ENCODE measurements around the gene ACTL7B. TPM values are rescaled to one million over a fixed set of nuclear protein-coding genes. Genes with fewer than 3 reads are reported as not detected.

The ACTL7B gene
- total RNA-seq, 1 donor from 2014 or later: not detected

- Mint-ChIP-seq H3K4me1 (no peaks in the 10 kb centered on the region), H3K27ac (no peak overlapping the region), H3K27me3 (ENCODE audit: low read depth) (peaks cover 4% of the 10 kb centered on the region), H3K36me3 (peaks cover 2% of the 10 kb centered on the region), H3K9me3 (no peaks in the 10 kb centered on the region), H3K4me3 (no peak overlapping the region)
- TF ChIP-seq CTCF (IDR thresholded peaks at IDR 0.05; ENCODE audit: unreplicated experiment): no peak
- DNase-seq (ENCODE audit: low spot score in 2 of 2, unreplicated experiment in 2 of 2): no peak
Measured at GRCh38 chr9:108860764-108861163, 5.0 kb upstream of the ACTL7B start.

DNA sequence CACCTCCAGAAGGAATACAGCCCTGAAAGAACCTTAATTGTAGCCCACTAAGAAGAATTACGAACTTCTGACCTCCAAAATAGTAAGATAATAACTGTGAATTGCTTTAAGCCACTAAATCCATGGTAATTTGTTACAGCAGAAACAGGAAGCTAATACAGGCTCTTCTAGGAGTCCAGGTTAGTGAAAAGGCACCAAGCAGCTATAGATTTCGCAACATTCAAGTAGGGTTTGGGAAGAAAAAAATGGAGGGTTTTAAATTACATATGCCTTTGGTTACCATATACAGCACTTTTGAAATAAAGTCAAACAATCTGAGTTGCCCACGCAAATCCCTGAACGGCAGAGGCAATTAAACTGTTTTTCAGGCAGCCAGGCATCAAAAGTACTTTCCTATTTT lies 4.6 kb upstream of the ACTL7B start:
- H3K4me3 Mint-ChIP-seq: no peak overlapping the region
- no peak overlapping the region for H3K27ac Mint-ChIP-seq
- peaks cover 2% of the 10 kb centered on the region for H3K36me3 Mint-ChIP-seq
- TF ChIP-seq CTCF (IDR thresholded peaks at IDR 0.05; ENCODE audit: unreplicated experiment): no peak
- H3K27me3 Mint-ChIP-seq (ENCODE audit: low read depth): peaks cover 4% of the 10 kb centered on the region
- no peaks in the 10 kb centered on the region for H3K9me3 Mint-ChIP-seq
- DNase-seq (ENCODE audit: low spot score in 2 of 2, unreplicated experiment in 2 of 2): no peak
- no peaks in the 10 kb centered on the region for H3K4me1 Mint-ChIP-seq

DNA sequence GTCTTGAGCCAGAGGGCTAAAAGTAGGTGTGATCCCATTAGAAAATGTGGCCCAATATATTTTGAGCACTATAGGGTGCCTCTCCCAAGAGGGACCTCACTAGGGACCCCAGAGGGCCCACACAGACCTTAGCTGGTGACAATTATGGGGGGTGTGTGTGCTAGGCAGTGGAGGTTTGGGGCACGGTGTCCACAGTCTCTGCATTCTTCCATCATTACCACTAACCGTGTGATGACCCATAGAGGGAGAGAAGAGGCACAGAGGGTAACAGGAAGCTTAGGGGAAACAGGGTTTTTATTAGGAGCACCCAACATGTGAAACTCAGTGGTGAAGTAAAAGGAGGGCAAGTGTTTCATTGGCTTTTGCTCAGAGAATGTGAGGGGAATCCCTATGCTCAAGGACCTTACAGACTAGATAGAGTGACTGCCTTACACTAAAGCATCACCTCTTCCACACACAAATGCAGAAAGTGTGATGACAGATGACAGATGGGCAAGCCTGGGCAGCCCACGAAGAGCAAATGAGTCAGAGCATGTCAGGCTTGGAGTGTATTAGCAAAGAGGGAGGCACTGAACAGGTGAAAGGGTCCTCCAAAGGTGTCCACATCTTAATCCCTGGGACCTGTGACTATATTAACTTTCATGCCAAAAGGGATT lies 3.8 kb upstream of the ACTL7B start:
- Mint-ChIP-seq H3K27ac (no peak overlapping the region), H3K36me3 (peaks cover 2% of the 10 kb centered on the region), H3K27me3 (ENCODE audit: low read depth) (peaks cover 4% of the 10 kb centered on the region), H3K4me3 (no peak overlapping the region), H3K9me3 (no peaks in the 10 kb centered on the region), H3K4me1 (no peaks in the 10 kb centered on the region)
- DNase-seq (ENCODE audit: low spot score in 2 of 2, unreplicated experiment in 2 of 2): no peak
- no peak for TF ChIP-seq CTCF (IDR thresholded peaks at IDR 0.05; ENCODE audit: unreplicated experiment)

DNA sequence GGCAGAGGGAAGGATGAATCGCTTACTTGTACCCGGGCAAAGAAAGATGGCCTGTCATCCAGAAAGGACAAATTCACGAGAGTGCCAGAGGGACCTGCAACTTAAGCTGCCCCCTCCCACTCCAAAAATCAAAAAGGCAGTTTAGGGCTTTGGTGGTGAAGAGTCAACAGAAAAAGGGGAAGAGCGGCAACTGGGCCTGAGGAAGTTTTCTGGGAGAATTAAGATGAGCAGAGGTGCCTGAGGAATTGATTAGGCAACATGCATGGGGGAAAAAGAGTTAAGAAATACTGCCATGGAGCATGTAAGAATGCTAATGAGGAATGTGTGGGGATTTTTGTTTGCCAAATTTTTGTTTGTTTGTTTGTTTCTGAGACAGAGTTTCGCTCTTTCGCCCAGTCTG lies 1.8 kb upstream of the ACTL7B start:
- no peaks in the 10 kb centered on the region for H3K4me1 Mint-ChIP-seq
- no peak for TF ChIP-seq CTCF (IDR thresholded peaks at IDR 0.05; ENCODE audit: unreplicated experiment)
- peaks cover 2% of the 10 kb centered on the region for H3K36me3 Mint-ChIP-seq
- H3K4me3 Mint-ChIP-seq: no peak overlapping the region
- H3K9me3 Mint-ChIP-seq: no peaks in the 10 kb centered on the region
- H3K27ac Mint-ChIP-seq: no peak overlapping the region
- no peak for DNase-seq (ENCODE audit: low spot score in 2 of 2, unreplicated experiment in 2 of 2)
- peaks cover 4% of the 10 kb centered on the region for H3K27me3 Mint-ChIP-seq (ENCODE audit: low read depth)

GRCh38 chr9:108855529-108855886 lies 278 bp downstream of the ACTL7B start:
- no peak overlapping the region for H3K4me3 Mint-ChIP-seq
- H3K27ac Mint-ChIP-seq: no peak overlapping the region
- H3K36me3 Mint-ChIP-seq: no peaks in the 10 kb centered on the region
- DNase-seq (ENCODE audit: low spot score in 2 of 2, unreplicated experiment in 2 of 2): no peak
- H3K9me3 Mint-ChIP-seq: no peaks in the 10 kb centered on the region
- H3K4me1 Mint-ChIP-seq: no peaks in the 10 kb centered on the region
- TF ChIP-seq CTCF (IDR thresholded peaks at IDR 0.05; ENCODE audit: unreplicated experiment): no peak
- H3K27me3 Mint-ChIP-seq (ENCODE audit: low read depth): peaks cover 6% of the 10 kb centered on the region

All from mesothelial cell of epicardium (in vitro differentiated cells).